HG02571 (cell line): Measurements from ENCODE around the gene TGIF2LY.
"Not testable (repeated sequence)": the region's sequence is repeated elsewhere in the genome, so short reads cannot be mapped to it uniquely, and the experiment has no call there.

Experiments
- ATAC-seq: cut with Tn5 transposase; IDR thresholded peaks from one replicate; pipeline ENCODE4 v1.9.1; 2021; ENCODE audit warnings: mild to moderate bottlenecking, moderate library complexity; ENCODE audit not compliant: unreplicated experiment

The TGIF2LY gene

DNA sequence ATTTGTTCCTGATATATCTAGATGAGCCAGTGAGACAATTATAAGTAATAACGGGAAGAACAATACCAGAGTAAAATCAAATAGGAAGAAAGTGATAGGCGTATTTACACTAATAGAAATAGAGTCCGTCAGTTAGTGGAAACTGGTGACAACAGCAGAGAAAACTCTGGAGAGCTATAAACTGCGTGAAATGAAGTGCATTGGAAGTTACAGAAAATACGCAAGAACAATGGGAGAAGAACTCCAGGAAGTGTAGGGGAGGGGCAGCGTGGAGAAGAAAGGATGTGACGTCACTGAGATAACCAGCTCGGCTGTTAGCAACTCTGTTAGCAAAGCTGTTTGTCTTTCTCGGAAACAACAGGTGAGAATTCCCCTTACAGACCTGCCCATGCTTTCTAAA lies at the start of gene TGIF2LY:
Gene TGIF2LY, plus strand, starts transcription at position 301 of the 400 bp plus-strand sequence. CDS start 178 bp downstream, outside the sequence.
- not testable (repeated sequence) for ATAC-seq
